Suprapubic skin (tissue), 4 donors: Measurements from ENCODE around the gene OXT.

Source experiments
- EP300 ChIP-seq: sonication (generic); formaldehyde crosslinking; IDR thresholded peaks from one replicate; pipeline ENCODE4 v1.6.1; 2017; ENCODE audit warnings: antibody characterized with exemption
- POLR2A ChIP-seq, 2 donors: fragments of 450-650 bp; IDR thresholded peaks; one replicate each; pipeline ENCODE4 v1.6.1; 2017; ENCODE audit warnings: antibody characterized with exemption in 2 of 2, mild to moderate bottlenecking in 2 of 2, moderate library complexity in 2 of 2
- POLR2AphosphoS5 ChIP-seq, 3 donors: sonication (generic); formaldehyde crosslinking; IDR thresholded peaks; one replicate each; pipeline ENCODE4 v1.6.1; 2017; ENCODE audit warnings: antibody characterized with exemption in 3 of 3
- TF ChIP-seq, protein P1 (sequence below), 2 donors: fragments of 200-600 bp in 1 of 2; fragments of 450-650 bp in 1 of 2; sonication (generic) in 1 of 2; IDR thresholded peaks; one replicate each; pipeline ENCODE4 v1.5.1; 2016 to 2019; ENCODE audit warnings: antibody characterized with exemption in 2 of 2, mild to moderate bottlenecking in 1 of 2, moderate library complexity in 1 of 2

DNA sequence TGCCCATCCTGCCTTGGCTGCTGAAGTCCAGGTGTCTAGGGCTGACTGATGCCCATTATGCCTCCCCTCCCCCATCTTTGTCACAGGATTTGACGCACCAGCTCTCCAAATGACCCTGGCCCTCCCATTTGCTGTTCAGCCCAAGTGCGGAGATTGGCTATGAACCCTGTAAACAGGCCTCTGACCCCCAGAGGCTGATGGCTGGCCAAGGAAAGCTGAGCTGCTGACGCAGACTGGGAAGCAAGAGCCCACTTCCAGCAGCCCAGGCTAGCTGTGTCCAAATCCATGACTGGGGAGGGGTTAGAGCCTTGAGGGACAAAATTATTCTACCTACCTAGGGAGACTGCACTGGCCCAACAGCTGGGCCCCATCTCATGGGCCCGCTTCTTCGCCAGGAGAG is 28.8 kb upstream of the OXT start:
- TF ChIP-seq, protein P1, sequence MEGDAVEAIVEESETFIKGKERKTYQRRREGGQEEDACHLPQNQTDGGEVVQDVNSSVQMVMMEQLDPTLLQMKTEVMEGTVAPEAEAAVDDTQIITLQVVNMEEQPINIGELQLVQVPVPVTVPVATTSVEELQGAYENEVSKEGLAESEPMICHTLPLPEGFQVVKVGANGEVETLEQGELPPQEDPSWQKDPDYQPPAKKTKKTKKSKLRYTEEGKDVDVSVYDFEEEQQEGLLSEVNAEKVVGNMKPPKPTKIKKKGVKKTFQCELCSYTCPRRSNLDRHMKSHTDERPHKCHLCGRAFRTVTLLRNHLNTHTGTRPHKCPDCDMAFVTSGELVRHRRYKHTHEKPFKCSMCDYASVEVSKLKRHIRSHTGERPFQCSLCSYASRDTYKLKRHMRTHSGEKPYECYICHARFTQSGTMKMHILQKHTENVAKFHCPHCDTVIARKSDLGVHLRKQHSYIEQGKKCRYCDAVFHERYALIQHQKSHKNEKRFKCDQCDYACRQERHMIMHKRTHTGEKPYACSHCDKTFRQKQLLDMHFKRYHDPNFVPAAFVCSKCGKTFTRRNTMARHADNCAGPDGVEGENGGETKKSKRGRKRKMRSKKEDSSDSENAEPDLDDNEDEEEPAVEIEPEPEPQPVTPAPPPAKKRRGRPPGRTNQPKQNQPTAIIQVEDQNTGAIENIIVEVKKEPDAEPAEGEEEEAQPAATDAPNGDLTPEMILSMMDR (IDR thresholded peaks at IDR 0.05): no peak
- TF ChIP-seq POLR2A (IDR thresholded peaks at IDR 0.05) (no peak), POLR2AphosphoS5 (IDR thresholded peaks at IDR 0.05) (no peak), EP300 (no peak)
